Small intestine (tissue), 7 donors: Measurements from ENCODE around the gene POMGNT1. TPM values are rescaled to one million over a fixed set of nuclear protein-coding genes. Genes with fewer than 3 reads are reported as not detected.
A peak's percentile ranks its signal among the peaks of the same experiment; 100 is the strongest.

ENCODE experiments used
- DNase-seq, 2 donors: peaks; one replicate each; pipeline versions ENCODE4 v3.0.0 to v3.0.0-alpha.2; 2013
- FAIRE-seq: peaks from 2 replicates; lab custom pipeline; 2012; peaks lifted over from hg19 to GRCh38; lab: Jason Lieb, UNC
- H3K27ac ChIP-seq, 3 donors: one replicate each; pipeline ENCODE4 v1.5.1; 2013; ENCODE audit warnings: low read length in 2 of 3, mild to moderate bottlenecking in 2 of 3, control low read depth in 1 of 3, inconsistent platforms in 1 of 3, low read depth in 1 of 3, moderate library complexity in 1 of 3
- H3K27me3 ChIP-seq, 3 donors: one replicate each; pipeline ENCODE4 v1.6.1; 2013; ENCODE audit warnings: low read length in 3 of 3, inconsistent platforms in 1 of 3; ENCODE audit not compliant: control insufficient read depth in 3 of 3, insufficient read depth in 3 of 3
- H3K36me3 ChIP-seq, 3 donors: one replicate each; pipeline ENCODE4 v1.6.1; 2013; ENCODE audit warnings: low read length in 3 of 3, inconsistent platforms in 1 of 3, low read depth in 1 of 3, mild to moderate bottlenecking in 1 of 3, moderate library complexity in 1 of 3; ENCODE audit not compliant: control insufficient read depth in 3 of 3, insufficient read depth in 2 of 3
- H3K4me1 ChIP-seq, 3 donors: one replicate each; pipeline ENCODE4 v1.6.1; 2013; ENCODE audit warnings: low read length in 2 of 3, inconsistent platforms in 1 of 3, low read depth in 1 of 3, mild to moderate bottlenecking in 1 of 3, moderate library complexity in 1 of 3; ENCODE audit not compliant: control insufficient read depth in 3 of 3, insufficient read depth in 2 of 3
- H3K4me3 ChIP-seq, 3 donors: one replicate each; pipeline ENCODE4 v1.5.1; 2013; ENCODE audit warnings: low read length in 3 of 3, control low read depth in 1 of 3, inconsistent platforms in 1 of 3, low read depth in 1 of 3, mild to moderate bottlenecking in 1 of 3, moderate library complexity in 1 of 3
- H3K9me3 ChIP-seq, 2 donors: one replicate each; pipeline ENCODE4 v1.6.1; 2013; ENCODE audit warnings: low read depth in 1 of 2, low read length in 1 of 2; ENCODE audit not compliant: control insufficient read depth in 2 of 2, insufficient read depth in 1 of 2
- WGBS, 3 donors: extraction: QIAGEN DNeasy Blood & Tissue Kit; methylation state at CpG; one replicate each; pipeline ENCODE4 v1.1.7; 2013; 5-methylcytosine and 5-hydroxymethylcytosine counted together
- polyA plus RNA-seq, 4 donors: library from polyadenylated mRNA; stranded (reverse) in 3 of 4; unstranded in 1 of 4; fragments of 200-250 nt in 3 of 4; fragments of 120-200 nt in 1 of 4; gene quantifications; one replicate each; pipeline versions ENCODE4 v1.2.1 to v1.2.3, GENCODE V29; 2013
- donor health status: healthy with polysubstance abuse.
- donor health status: control.
- donor health status: control.
- donor health status: Bipolar disorder and iron deficiency.
- donor health status: healthy.

POMGNT1 gene
- polyA plus RNA-seq, 4 donors = 37.6 to 81.3 (median 48.8) TPM

GRCh38 chr1:46174448-46175231 is 23.6 kb downstream of the POMGNT1 start, which contains the start of gene TSPAN1:
Gene TSPAN1 (plus strand): TSS chr1:46175087. CDS start chr1:46181108, 6,021 bp downstream.
- Histone ChIP-seq H3K27ac (peak within 1 kb of the TSS in 1 of 3 donors; percentile 34), H3K4me1 (peaks cover 0 to 7% (median 0%) of the 10 kb centered on the region in 3 donors), H3K27me3 (no peaks in the 10 kb centered on the region), H3K36me3 (peaks cover 0 to 2% (median 0%) of the 10 kb centered on the region in 3 donors), H3K9me3 (no peaks in the 10 kb centered on the region), H3K4me3 (no peak within 1 kb of the TSS)
- 48 to 57% (median 49%) methylated on average over 11 of the region's 11 CpGs for WGBS, 3 donors
- no peak for FAIRE-seq
- no peak for DNase-seq

GRCh38 chr1:46173361-46173856 is 24.8 kb downstream of the POMGNT1 start:
- H3K27ac ChIP-seq = no peak overlapping the region
- 46 to 65% (median 53%) methylated on average over 4 of the region's 4 CpGs for WGBS, 3 donors
- DNase-seq = no peak
- H3K4me3 ChIP-seq = no peak overlapping the region
- H3K9me3 ChIP-seq = no peaks in the 10 kb centered on the region
- peaks cover 0 to 2% (median 0%) of the 10 kb centered on the region in 3 donors for H3K36me3 ChIP-seq
- no peaks in the 10 kb centered on the region for H3K27me3 ChIP-seq
- no peaks in the 10 kb centered on the region for H3K4me1 ChIP-seq
- no peak for FAIRE-seq

- no peak overlapping the region for H3K4me3 ChIP-seq
- peaks cover 0 to 2% (median 0%) of the 10 kb centered on the region in 3 donors for H3K36me3 ChIP-seq
- no peaks in the 10 kb centered on the region for H3K9me3 ChIP-seq
- 40 to 77% (median 54%) methylated on average over 4 of the region's 4 CpGs for WGBS, 3 donors
- FAIRE-seq (no peak), DNase-seq (no peak)
- peak overlapping the region in 1 of 3 donors; percentile 43 for H3K27ac ChIP-seq
- H3K27me3 ChIP-seq = peaks cover 0 to 6% (median 0%) of the 10 kb centered on the region in 3 donors
- H3K4me1 ChIP-seq = peaks cover 0 to 3% (median 0%) of the 10 kb centered on the region in 3 donors
These were observed 25.9 kb downstream of the POMGNT1 start for GRCh38 chr1:46172321-46172720.

GRCh38 chr1:46171871-46172270 is 26.4 kb downstream of the POMGNT1 start:
- H3K9me3 ChIP-seq = no peaks in the 10 kb centered on the region
- no peak for DNase-seq
- WGBS, 3 donors = 14 to 48% (median 25%) methylated on average over 6 of the region's 6 CpGs
- no peak overlapping the region for H3K4me3 ChIP-seq
- H3K27me3 ChIP-seq = peaks cover 0 to 11% (median 0%) of the 10 kb centered on the region in 3 donors
- peaks cover 0 to 7% (median 0%) of the 10 kb centered on the region in 3 donors for H3K4me1 ChIP-seq
- FAIRE-seq = no peak
- H3K36me3 ChIP-seq = peaks cover 0 to 2% (median 0%) of the 10 kb centered on the region in 3 donors
- peak overlapping the region in 1 of 3 donors; percentile 43 for H3K27ac ChIP-seq

GRCh38 chr1:46171351-46171750 is 26.9 kb downstream of the POMGNT1 start:
- DNase-seq (no peak), FAIRE-seq (no peak)
- Histone ChIP-seq H3K4me1 (peaks cover 0 to 7% (median 0%) of the 10 kb centered on the region in 3 donors), H3K27ac (peak overlapping the region in 1 of 3 donors; percentile 43), H3K36me3 (peaks cover 0 to 2% (median 0%) of the 10 kb centered on the region in 3 donors), H3K27me3 (peaks cover 0 to 16% (median 0%) of the 10 kb centered on the region in 3 donors), H3K4me3 (no peak overlapping the region), H3K9me3 (no peaks in the 10 kb centered on the region)
- WGBS, 3 donors = 73 to 78% (median 78%) methylated on average over 8 of the region's 8 CpGs

GRCh38 chr1:46169811-46170454 is 28.3 kb downstream of the POMGNT1 start:
- Histone ChIP-seq H3K4me1 (peaks cover 0 to 7% (median 0%) of the 10 kb centered on the region in 3 donors), H3K36me3 (peaks cover 0 to 2% (median 0%) of the 10 kb centered on the region in 3 donors), H3K27ac (no peak overlapping the region), H3K27me3 (peaks cover 0 to 16% (median 0%) of the 10 kb centered on the region in 3 donors), H3K9me3 (no peaks in the 10 kb centered on the region), H3K4me3 (no peak overlapping the region)
- DNase-seq (no peak), FAIRE-seq (no peak)
- WGBS, 3 donors = 85 to 93% (median 89%) methylated on average over 3 of the region's 3 CpGs

GRCh38 chr1:46168477-46168876 is 29.8 kb downstream of the POMGNT1 start:
- 76 to 88% (median 78%) methylated on average over 1 of the region's 1 CpG for WGBS, 3 donors
- Histone ChIP-seq H3K4me3 (no peak overlapping the region), H3K27me3 (peaks cover 0 to 20% (median 0%) of the 10 kb centered on the region in 3 donors), H3K27ac (no peak overlapping the region), H3K4me1 (peaks cover 0 to 7% (median 0%) of the 10 kb centered on the region in 3 donors), H3K9me3 (no peaks in the 10 kb centered on the region), H3K36me3 (peaks cover 0 to 2% (median 0%) of the 10 kb centered on the region in 3 donors)
- FAIRE-seq = no peak
- DNase-seq = no peak
